Stimulated activated CD4-positive, alpha-beta T cell treated with anti-CD3 and anti-CD28 coated beads, TNF-alpha, amount 100 ng/mL, for 24 hours (primary cell): ENCODE data around the gene AGL.
"Not testable (repeated sequence)": the region's sequence is repeated elsewhere in the genome, so short reads cannot be mapped to it uniquely, and the experiment has no call there.

Experiments
- DNase-seq, 3 experiments: peaks; one replicate each; pipeline ENCODE4 v3.0.0-alpha.2; 2020; ENCODE audit warnings: low read depth in 3 of 3

AGL gene

GRCh38 chr1:99943223-99943794, 93.1 kb downstream of the AGL start:
- no peak for DNase-seq

- no peak for DNase-seq
Observed at GRCh38 chr1:99944192-99944591, 94.0 kb downstream of the AGL start.

GRCh38 chr1:99945174-99945573, 95.0 kb downstream of the AGL start:
- no peak for DNase-seq

GRCh38 chr1:99950486-99950885, 100.3 kb downstream of the AGL start:
- no peak for DNase-seq

GRCh38 chr1:99952522-99952921, 102.4 kb downstream of the AGL start:
- DNase-seq = no peak

- DNase-seq = no peak
Observed at GRCh38 chr1:99955375-99955774, 105.2 kb downstream of the AGL start.

GRCh38 chr1:99956755-99957154, 106.6 kb downstream of the AGL start:
- no peak for DNase-seq

- no peak for DNase-seq
Observed at GRCh38 chr1:99957818-99958217, 107.7 kb downstream of the AGL start.

GRCh38 chr1:99959189-99959705, 109.1 kb downstream of the AGL start:
- DNase-seq = not testable (repeated sequence)

- not testable (repeated sequence) for DNase-seq
Observed at GRCh38 chr1:99960260-99960659, 110.1 kb downstream of the AGL start.

- no peak for DNase-seq
Observed at GRCh38 chr1:99963041-99963795, 113.1 kb downstream of the AGL start.

- no peak for DNase-seq
Observed at GRCh38 chr1:99964806-99965205, 114.6 kb downstream of the AGL start.

- DNase-seq = no peak
Observed at GRCh38 chr1:99965646-99966375, 115.7 kb downstream of the AGL start.

GRCh38 chr1:99968214-99968613, 118.1 kb downstream of the AGL start:
- no peak for DNase-seq

- peak in 1 of 3 experiments; percentile 0 for DNase-seq
Observed at GRCh38 chr1:99969260-99969728, 119.1 kb downstream of the AGL start.

GRCh38 chr1:99969729-99970621, 119.8 kb downstream of the AGL start, which contains the start of gene SLC35A3:
Gene SLC35A3, plus strand, starts transcription at chr1:99969996. Its CDS starts 23,559 bp downstream, at chr1:99993555.
- peak; percentile 67 to 81 (median 74) for DNase-seq

GRCh38 chr1:99970713-99971255, 120.6 kb downstream of the AGL start:
- DNase-seq = no peak

GRCh38 chr1:99972066-99972465, 121.9 kb downstream of the AGL start:
- DNase-seq = not testable (repeated sequence)
